Mucosa of descending colon (tissue), 3 donors: Measurements from ENCODE around the gene UBL4A. TPM values are rescaled to one million over a fixed set of nuclear protein-coding genes. Genes with fewer than 3 reads are reported as not detected.
A peak's percentile ranks its signal among the peaks of the same experiment; 100 is the strongest.

ENCODE experiments used
- ATAC-seq: fragments of 200-7000 bp; cut with Tn5 transposase; one replicate; pipeline ENCODE4 v1.9.1; 2020; ENCODE audit warnings: mild to moderate bottlenecking, moderate library complexity
- DNase-seq, 3 donors: peaks; one replicate each; pipeline ENCODE4 v3.0.0-alpha.2; 2020
- H3K36me3 ChIP-seq: fragments of 200-600 bp; one replicate; pipeline ENCODE4 v1.8.0; 2021; ENCODE audit warnings: low read depth, mild to moderate bottlenecking
- H3K4me1 ChIP-seq: fragments of 200-600 bp; one replicate; pipeline ENCODE4 v1.8.0; 2021; ENCODE audit warnings: low read depth, mild to moderate bottlenecking
- H3K4me3 ChIP-seq: fragments of 200-600 bp; one replicate; pipeline ENCODE4 v1.8.0; 2021; ENCODE audit warnings: mild to moderate bottlenecking
- H3K9me3 ChIP-seq: fragments of 200-600 bp; one replicate; pipeline ENCODE4 v1.8.0; 2021; ENCODE audit warnings: mild to moderate bottlenecking
- CTCF ChIP-seq: fragments of 200-600 bp; IDR thresholded peaks from one replicate; pipeline ENCODE4 v1.8.0; 2022; ENCODE audit warnings: antibody characterized with exemption, mild to moderate bottlenecking
- intact Hi-C, 2 donors: fragments of 100-400 bp; cut with DNase I in 1 of 2; cut with micrococcal nuclease in 1 of 2; formaldehyde crosslinking; loops; one replicate each; pipeline versions ENCODE4 v1.11.0 to v1.11.1; 2022; cut with DNase I, micrococcal nuclease
- total RNA-seq, 3 donors: library from RNA; stranded (reverse); fragmentation: NEBNext Ultra II Directional in 2 of 3; extraction: Animal tissue kit (Norgen Biotek cat#: 25700) in 2 of 3; gene quantifications; one replicate each; pipeline versions ENCODE4 v1.2.1 to v1.2.4, GENCODE V29; 2021 to 2023
- donor health status: DM: no; HTN: no; CAD: no; lungs with moderate emphysema.
- donor health status: DM: no; HTN: no; CAD: no.
- donor health status: DM: no; HTN: yes; CAD: no.

Gene UBL4A
- total RNA-seq, 3 donors from 2014 or later = 29.2 to 41.6 (median 32.3) TPM

- intact Hi-C loops = no loop called here
- TF ChIP-seq CTCF = no peak
- ATAC-seq (no peak), DNase-seq (no peak)
- H3K9me3 ChIP-seq = no peaks in the 10 kb centered on the region
- H3K4me3 ChIP-seq = no peak overlapping the region
- H3K36me3 ChIP-seq = no peaks in the 10 kb centered on the region
- H3K4me1 ChIP-seq = no peaks in the 10 kb centered on the region
Measured at GRCh38 chrX:154477891-154478477, 8.4 kb downstream of the UBL4A start.

GRCh38 chrX:154476821-154477220 is 9.6 kb downstream of the UBL4A start:
- H3K4me3 ChIP-seq = no peak overlapping the region
- TF ChIP-seq CTCF = no peak
- no peaks in the 10 kb centered on the region for H3K4me1 ChIP-seq
- DNase-seq (peak in 1 of 3 donors; percentile 17), ATAC-seq (no peak)
- intact Hi-C loops = no loop called here
- no peaks in the 10 kb centered on the region for H3K9me3 ChIP-seq
- no peaks in the 10 kb centered on the region for H3K36me3 ChIP-seq

GRCh38 chrX:154473683-154474082 is 12.7 kb downstream of the UBL4A start:
- ATAC-seq (no peak), DNase-seq (no peak)
- H3K4me3 ChIP-seq = no peak overlapping the region
- no peaks in the 10 kb centered on the region for H3K9me3 ChIP-seq
- intact Hi-C loops = no loop called here
- no peak for TF ChIP-seq CTCF
- H3K4me1 ChIP-seq = no peaks in the 10 kb centered on the region
- H3K36me3 ChIP-seq = no peaks in the 10 kb centered on the region

GRCh38 chrX:154472685-154473632 is 13.5 kb downstream of the UBL4A start:
- ATAC-seq = peak; percentile 59
- H3K36me3 ChIP-seq = no peaks in the 10 kb centered on the region
- no peak for TF ChIP-seq CTCF
- intact Hi-C loops = no loop called here
- no peak for DNase-seq
- H3K4me1 ChIP-seq = no peaks in the 10 kb centered on the region
- H3K9me3 ChIP-seq = no peaks in the 10 kb centered on the region
- H3K4me3 ChIP-seq = no peak overlapping the region

- Histone ChIP-seq H3K4me3 (no peak overlapping the region), H3K36me3 (no peaks in the 10 kb centered on the region), H3K4me1 (no peaks in the 10 kb centered on the region), H3K9me3 (no peaks in the 10 kb centered on the region)
- TF ChIP-seq CTCF = no peak
- intact Hi-C loops = no loop called here
- ATAC-seq (peak; percentile 17), DNase-seq (no peak)
Measured at GRCh38 chrX:154471839-154472684, 14.4 kb downstream of the UBL4A start.
